OCI-LY7 (cell line): ENCODE data around the gene PAEP.

Experiments used
- EZH2phosphoT487 ChIP-seq: fragments of 200-600 bp; sonication (generic); IDR thresholded peaks from 2 replicates; pipeline ENCODE4 v1.6.1; 2018; ENCODE audit warnings: low read depth, borderline replicate concordance, mild to moderate bottlenecking, mixed run types, antibody characterized with exemption, low read length, moderate library complexity, mixed read lengths
- TF ChIP-seq, protein P1 (sequence below): fragments of 200-600 bp; sonication (generic); conservative IDR thresholded peaks from 2 replicates; pipeline ENCODE4 v1.5.1; 2014; ENCODE audit warnings: mild to moderate bottlenecking, antibody characterized with exemption, low read length, moderate library complexity, mixed read lengths

- TF ChIP-seq, protein P1, sequence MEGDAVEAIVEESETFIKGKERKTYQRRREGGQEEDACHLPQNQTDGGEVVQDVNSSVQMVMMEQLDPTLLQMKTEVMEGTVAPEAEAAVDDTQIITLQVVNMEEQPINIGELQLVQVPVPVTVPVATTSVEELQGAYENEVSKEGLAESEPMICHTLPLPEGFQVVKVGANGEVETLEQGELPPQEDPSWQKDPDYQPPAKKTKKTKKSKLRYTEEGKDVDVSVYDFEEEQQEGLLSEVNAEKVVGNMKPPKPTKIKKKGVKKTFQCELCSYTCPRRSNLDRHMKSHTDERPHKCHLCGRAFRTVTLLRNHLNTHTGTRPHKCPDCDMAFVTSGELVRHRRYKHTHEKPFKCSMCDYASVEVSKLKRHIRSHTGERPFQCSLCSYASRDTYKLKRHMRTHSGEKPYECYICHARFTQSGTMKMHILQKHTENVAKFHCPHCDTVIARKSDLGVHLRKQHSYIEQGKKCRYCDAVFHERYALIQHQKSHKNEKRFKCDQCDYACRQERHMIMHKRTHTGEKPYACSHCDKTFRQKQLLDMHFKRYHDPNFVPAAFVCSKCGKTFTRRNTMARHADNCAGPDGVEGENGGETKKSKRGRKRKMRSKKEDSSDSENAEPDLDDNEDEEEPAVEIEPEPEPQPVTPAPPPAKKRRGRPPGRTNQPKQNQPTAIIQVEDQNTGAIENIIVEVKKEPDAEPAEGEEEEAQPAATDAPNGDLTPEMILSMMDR, result no peak
- TF ChIP-seq EZH2phosphoT487, result no peak
These were observed 21.6 kb downstream of the PAEP start for GRCh38 chr9:135582966-135583687.
